ENCODE data around the gene PLEKHA6.

The PLEKHA6 gene

GRCh38 chr1:204377800-204378668 is 18.3 kb upstream of the PLEKHA6 start:
- DNase-seq: peak; percentile 62

- no peak for DNase-seq
These were observed 17.4 kb upstream of the PLEKHA6 start for GRCh38 chr1:204376919-204377799.

DNA sequence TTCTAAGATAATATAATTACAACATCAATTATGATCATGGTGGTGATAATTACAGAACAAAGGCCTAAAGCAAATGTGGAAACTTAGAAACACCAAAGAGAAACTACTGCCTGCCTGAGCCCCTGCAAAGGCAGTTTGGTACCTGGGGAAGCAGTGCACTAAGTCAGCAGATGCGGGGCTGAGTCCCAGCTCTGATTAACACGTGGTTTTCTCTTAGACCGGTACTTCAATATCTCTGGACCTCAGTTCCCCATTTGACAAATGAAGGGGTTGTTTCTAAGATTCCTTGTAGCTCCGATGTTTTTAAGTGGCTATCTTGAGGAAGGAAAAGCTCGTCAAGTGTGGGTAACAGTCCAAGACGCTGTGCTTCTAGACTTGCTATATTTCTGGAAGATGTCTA is 16.7 kb upstream of the PLEKHA6 start:
- DNase-seq: no peak

DNA sequence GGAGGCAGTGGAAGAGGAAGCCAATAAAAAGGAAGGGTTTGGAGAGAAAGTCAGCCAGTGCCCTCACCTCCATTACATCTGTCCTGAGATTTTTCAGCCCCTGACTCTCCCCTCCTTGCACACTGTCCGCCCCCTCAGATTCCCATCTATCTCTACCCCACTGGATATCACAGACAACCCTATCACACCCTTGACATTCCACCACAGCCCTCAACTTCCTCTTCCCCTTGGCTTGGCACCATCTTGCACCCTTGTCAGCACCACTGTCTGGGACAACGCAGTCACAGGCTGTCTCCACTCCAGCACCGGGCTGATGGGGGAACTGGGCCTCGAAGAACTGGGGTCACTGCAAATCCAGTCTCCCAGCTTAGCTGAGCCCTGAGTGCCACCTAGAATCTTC is 14.2 kb upstream of the PLEKHA6 start:
- no peak for DNase-seq

DNA sequence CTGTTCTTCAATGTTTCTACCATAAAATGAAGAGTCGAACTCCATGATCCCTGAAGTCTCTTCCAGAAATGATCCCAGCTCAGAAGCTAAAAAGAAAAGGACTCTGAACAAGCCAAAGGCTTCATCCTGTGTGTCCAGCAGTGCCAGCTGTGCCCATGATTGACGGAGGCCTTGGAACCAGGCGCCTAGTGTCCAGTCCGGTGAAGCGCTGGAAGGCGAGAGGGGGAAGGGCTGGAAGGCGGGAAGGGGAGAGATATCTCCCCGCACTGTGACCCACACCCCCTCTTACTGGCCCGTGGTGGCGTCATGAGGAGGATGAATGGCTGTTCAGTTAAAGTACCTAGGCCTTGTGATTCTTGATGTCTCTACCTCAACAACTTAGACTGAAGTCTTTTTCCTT is 10.4 kb upstream of the PLEKHA6 start:
- DNase-seq: no peak

- DNase-seq: no peak
These were observed 9.4 kb upstream of the PLEKHA6 start for GRCh38 chr1:204368996-204369726.

GRCh38 chr1:204367956-204368355 is 8.2 kb upstream of the PLEKHA6 start:
- no peak for DNase-seq

DNA sequence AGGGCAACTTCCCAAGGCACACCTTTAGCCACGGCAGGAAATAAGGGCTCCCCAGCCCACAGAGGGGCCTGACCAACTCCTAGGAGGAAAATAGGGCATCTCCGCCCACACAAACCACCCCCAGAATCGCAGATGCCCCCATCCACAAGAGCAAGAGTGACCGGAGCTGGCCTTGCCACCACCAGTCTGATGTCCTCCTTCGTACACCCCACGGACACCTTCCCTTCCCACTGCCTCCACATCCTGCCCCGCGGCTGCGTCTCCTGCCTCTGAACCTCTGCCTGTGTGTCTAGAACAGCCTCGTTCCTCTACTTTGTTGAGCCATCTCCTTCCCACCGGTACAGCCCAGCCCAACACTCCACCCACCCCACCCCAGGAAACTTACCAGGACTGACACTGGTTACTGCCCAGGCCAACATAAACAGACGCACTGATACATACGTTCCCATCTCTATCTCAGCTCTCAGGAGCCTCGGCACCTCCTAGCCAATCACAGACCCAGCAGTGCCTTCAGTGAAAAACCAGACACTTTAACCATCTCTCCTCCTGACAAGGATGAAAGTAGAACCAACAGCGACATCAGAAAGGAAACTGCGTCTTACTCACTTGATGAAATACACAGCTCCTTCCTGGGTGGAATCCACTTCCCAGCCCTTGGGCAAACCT is 7.6 kb upstream of the PLEKHA6 start:
- DNase-seq: no peak

- peak; percentile 36 for DNase-seq
These were observed 7.0 kb upstream of the PLEKHA6 start for GRCh38 chr1:204366759-204367158.

DNA sequence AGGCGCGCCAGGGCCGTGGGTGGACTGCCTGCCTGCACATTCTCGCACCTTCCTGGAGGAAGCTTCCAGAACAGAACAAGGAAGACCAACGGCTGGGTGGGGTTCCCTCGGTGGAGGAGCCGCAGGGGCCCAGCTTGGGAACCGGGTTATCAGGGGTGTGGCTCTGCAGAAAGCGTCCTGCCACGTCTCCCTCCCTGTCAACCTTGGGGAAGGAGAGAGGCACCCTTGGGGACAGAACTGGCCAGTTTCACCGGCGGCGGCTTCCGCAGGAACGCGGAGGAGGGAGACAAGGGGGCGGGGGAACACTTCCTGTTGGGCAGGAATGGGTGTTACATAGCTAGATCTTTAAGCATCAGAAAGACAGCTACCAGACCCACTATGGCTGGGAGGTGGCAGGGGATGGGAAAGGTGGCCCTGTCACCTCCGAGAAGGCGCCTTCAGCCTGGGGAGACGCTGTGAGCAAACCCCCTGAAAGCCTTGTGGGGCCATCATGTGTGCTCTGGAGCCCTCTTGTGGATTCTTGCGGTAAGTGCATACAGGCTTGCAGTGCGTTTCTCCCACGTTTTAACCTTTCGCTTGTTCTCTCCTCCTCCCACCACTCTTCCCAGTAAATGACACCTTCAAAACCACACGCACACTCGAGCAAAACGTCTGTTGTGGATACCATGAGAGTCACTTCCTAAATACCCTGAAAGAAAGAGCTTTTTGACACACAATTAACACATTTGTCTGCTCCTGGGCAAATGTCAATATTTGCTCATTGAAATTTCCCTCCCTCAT is 3.8 kb upstream of the PLEKHA6 start:
- peak; percentile 80 for DNase-seq

DNA sequence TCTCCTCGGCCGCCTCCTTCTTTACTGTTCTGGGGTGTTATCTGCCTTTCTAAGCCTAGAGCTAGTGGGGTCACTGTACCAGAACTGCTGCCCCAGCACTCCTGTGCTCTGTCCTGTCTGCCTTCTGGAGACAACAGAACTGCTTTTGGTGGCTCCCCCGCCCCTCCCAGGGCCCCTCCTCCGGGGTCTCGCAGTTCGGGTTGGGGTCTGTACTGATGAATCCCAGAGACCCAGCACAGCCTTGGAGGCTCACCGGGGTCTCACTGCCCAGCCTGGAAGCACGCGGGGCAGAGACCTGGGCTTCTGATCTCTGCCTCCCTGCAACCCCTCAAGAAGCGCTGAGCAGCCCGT is 3.2 kb upstream of the PLEKHA6 start:
- DNase-seq: no peak

DNA sequence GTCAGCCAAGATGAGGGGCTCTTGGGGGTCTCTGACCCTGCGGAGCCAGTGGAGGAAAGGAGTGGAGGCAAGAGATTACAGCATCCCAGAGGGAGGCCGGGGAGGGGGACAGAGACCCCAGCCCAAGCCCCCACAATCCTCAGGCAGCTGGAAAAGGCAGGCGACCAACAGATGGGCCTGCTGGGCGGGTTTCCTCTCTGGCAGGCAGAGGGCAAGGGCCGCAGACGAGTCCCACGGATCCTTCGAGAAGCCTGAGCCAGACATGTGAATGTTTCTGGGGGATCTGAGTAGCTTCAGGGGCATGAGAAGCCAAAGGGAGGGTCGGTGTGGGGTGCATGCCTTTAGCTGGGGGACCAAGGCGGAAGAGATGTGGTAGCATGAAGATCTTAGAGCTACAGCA is 2.1 kb upstream of the PLEKHA6 start:
- no peak for DNase-seq

- no peak for DNase-seq
These were observed 1.6 kb upstream of the PLEKHA6 start for GRCh38 chr1:204361341-204361771.

DNA sequence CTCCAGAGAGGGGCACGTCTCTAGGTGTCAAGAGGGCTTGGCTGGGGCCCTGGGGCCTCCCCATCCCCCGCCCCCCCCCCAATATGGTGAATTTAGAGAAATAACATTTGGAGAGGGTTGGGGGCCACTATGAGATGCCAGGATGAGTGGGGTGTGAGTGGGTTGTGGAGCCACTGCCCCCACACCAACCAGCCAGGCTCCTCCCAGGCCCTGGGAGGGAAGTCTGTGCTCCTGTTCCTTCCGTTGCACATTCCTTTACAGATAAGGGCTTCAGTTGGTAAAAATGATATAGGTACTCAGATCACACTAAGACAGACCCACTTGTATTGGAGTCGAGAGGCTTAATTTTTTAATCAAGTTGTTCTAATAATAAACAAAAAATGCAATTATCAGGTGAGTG is 585 bp upstream of the PLEKHA6 start:
- DNase-seq: no peak

- DNase-seq: no peak
These were observed 627 bp downstream of the PLEKHA6 start for GRCh38 chr1:204359131-204359473.

DNA sequence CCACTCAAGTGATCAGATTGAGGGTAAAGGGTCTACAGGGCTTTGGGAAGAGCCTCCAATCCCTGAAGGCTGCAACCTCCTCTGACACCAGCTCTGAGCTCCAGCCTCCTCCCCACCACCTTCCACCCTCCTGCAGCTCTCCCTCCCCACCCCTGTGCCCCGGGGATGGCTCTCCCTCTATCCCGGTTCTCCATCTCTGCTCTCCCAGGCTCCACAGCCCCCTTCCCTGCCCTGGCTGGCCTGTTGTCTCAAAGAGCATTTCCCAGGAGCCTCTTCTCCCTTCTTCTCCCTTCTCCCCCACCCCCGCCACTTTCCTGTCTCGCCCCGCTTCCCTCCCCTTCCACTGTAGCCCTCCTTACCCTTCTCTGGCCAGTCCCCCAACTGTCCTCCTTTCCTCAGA is 1.1 kb downstream of the PLEKHA6 start:
- DNase-seq: no peak

DNA sequence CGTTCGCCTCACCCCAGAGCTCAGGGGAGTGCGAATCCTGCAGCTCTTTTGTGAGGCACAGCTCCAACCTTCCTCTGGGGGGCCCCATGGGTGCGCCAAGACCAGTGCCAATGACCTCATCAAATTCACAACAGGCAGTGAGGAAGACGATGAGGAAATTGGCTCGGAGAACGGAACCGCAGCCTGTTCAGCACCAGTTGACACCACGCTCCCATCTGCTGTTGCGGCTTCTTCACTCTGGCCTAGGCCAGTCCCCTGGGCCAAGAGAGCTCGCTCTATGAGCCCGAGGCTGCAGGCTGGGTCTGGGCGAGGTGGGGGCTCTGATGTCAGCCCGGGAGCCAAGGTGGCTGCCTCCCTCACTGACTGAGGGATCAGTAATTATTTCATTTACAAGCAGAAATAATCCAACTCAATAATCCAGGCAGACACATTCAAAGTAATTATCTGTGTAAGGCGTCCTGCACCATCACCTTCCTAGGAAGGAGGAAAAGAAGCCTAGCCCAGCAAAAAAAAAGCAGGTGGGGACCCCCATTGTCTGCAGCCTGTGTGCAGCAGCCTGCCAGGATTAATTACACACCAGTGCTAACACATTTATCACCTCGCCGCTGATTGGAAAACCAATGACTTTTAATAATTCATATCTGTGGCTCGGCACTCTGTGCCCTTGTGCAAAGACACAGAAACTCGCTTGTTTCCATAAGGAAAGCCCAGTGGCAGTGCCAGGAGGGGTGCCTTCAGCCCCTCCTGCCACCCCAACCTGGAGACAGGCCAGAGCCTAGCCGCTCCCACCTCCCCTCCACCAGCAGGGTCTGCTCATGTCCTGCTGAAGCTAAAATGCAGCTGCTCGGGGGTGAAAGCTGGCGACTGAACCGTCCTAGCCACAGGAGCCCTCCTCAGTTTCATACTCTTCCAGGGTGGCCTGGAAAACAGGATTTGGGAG is 1.9 kb downstream of the PLEKHA6 start:
- no peak for DNase-seq

- no peak for DNase-seq
These were observed 2.7 kb downstream of the PLEKHA6 start for GRCh38 chr1:204356997-204357396.

- DNase-seq: no peak
These were observed 3.8 kb downstream of the PLEKHA6 start for GRCh38 chr1:204355913-204356312.

GRCh38 chr1:204354579-204354978 is 5.2 kb downstream of the PLEKHA6 start:
- no peak for DNase-seq
